M059J (cell line): ENCODE data around the gene FASTK. TPM values are rescaled to one million over a fixed set of nuclear protein-coding genes. Genes with fewer than 3 reads are reported as not detected.

ENCODE experiments used
- DNase-seq: peaks from one replicate; pipeline ENCODE4 v3.0.0-alpha.2; 2012; ENCODE audit warnings: low read depth
- total RNA-seq: library from RNA; depleted of rRNA; stranded (reverse); fragments of >200 nt; shearing (Covaris generic); gene quantifications from 2 replicates; pipeline ENCODE4 v1.2.3, GENCODE V29; 2014

FASTK gene
- total RNA-seq, 1 experiment from 2014 or later, result 97.9 TPM

GRCh38 chr7:151064454-151064853 is 16.2 kb downstream of the FASTK start:
- DNase-seq, result no peak

GRCh38 chr7:151063212-151063561 is 17.4 kb downstream of the FASTK start:
- no peak for DNase-seq

GRCh38 chr7:151062399-151063211 is 18.0 kb downstream of the FASTK start:
- no peak for DNase-seq

GRCh38 chr7:151062111-151062398 is 18.6 kb downstream of the FASTK start:
- DNase-seq, result no peak

GRCh38 chr7:151061213-151062110 is 19.1 kb downstream of the FASTK start:
- no peak for DNase-seq

GRCh38 chr7:151060416-151061212 is 20.0 kb downstream of the FASTK start:
- peak; percentile 54 for DNase-seq

- no peak for DNase-seq
Measured at GRCh38 chr7:151060113-151060415, 20.5 kb downstream of the FASTK start.

GRCh38 chr7:151059367-151060112 is 21.1 kb downstream of the FASTK start, which contains the start of gene SLC4A2:
SLC4A2 (plus strand) TSS chr7:151059589; CDS start chr7:151061988, 2,399 bp downstream.
- DNase-seq, result peak; percentile 76

- peak; percentile 47 for DNase-seq
Measured at GRCh38 chr7:151058781-151059366, 21.7 kb downstream of the FASTK start.

- DNase-seq, result peak; percentile 100
Measured at GRCh38 chr7:151057989-151058780, 22.4 kb downstream of the FASTK start.

GRCh38 chr7:151057506-151057988 is 23.1 kb downstream of the FASTK start, which contains the start of gene CDK5:
CDK5 (minus strand) TSS chr7:151057897; CDS start chr7:151057848, 49 bp downstream.
- DNase-seq, result no peak

GRCh38 chr7:151056666-151057505 is 23.7 kb downstream of the FASTK start:
- no peak for DNase-seq

- DNase-seq, result no peak
Measured at GRCh38 chr7:151056283-151056665, 24.3 kb downstream of the FASTK start.

- DNase-seq, result no peak
Measured at GRCh38 chr7:151053751-151054150, 26.9 kb downstream of the FASTK start.

GRCh38 chr7:151053096-151053495 is 27.5 kb downstream of the FASTK start:
- no peak for DNase-seq

- DNase-seq, result no peak
Measured at GRCh38 chr7:151051108-151051507, 29.5 kb downstream of the FASTK start.

GRCh38 chr7:151048911-151049463 is 31.6 kb downstream of the FASTK start:
- no peak for DNase-seq

GRCh38 chr7:151047976-151048815 is 32.4 kb downstream of the FASTK start, which contains the start of gene ASIC3:
ASIC3 (plus strand) TSS chr7:151048531; CDS start chr7:151048886, 355 bp downstream.
- no peak for DNase-seq
